ENCODE measurements around the gene TRIM38.
A peak's percentile ranks its signal among the peaks of the same experiment; 100 is the strongest.

Gene TRIM38

GRCh38 chr6:26028212-26028745 is 65.7 kb downstream of the TRIM38 start:
- CTCF ChIA-PET = interaction anchor here (0.6 to 25.5 kb wide), 4 partner anchors 15 to 859 kb away, joined by 3 to 264 read pairs (median 20); a partner anchor contains a TSS
- no peaks in the 10 kb centered on the region for H3K27me3 ChIP-seq (replicated peaks in 2 of 5; ENCODE audit: control insufficient read depth in 4 of 5, insufficient read depth in 5 of 5, low read length in 4 of 5)
- 96% methylated on average over 5 of the region's 6 CpGs for WGBS (ENCODE audit: insufficient coverage)
- H3K27ac ChIP-seq (ENCODE audit: insufficient read depth in 1 of 2, low read depth in 1 of 2, low read length in 2 of 2, poor library complexity in 1 of 2, severe bottlenecking in 2 of 2) = peak overlapping the region in 1 of 2 experiments; percentile 96
- H3K4me1 ChIP-seq (ENCODE audit: control extremely low read depth in 1 of 4, control insufficient read depth in 4 of 4, insufficient read depth in 4 of 4, low read length in 3 of 4) = peaks cover 26 to 73% (median 45%) of the 10 kb centered on the region in 4 experiments
- DNase-seq = no peak
- H3K36me3 ChIP-seq (ENCODE audit: control insufficient read depth in 4 of 4, insufficient read depth in 4 of 4, low read length in 3 of 4) = no peaks in the 10 kb centered on the region
- peak overlapping the region in 2 of 7 experiments; percentile 70 to 86 for H3K4me3 ChIP-seq (ENCODE audit: control insufficient read depth in 1 of 7, extremely low read depth in 1 of 7, insufficient read depth in 4 of 7, low read depth in 2 of 7, low read length in 6 of 7)
- no peaks in the 10 kb centered on the region for H3K9me3 ChIP-seq (ENCODE audit: control extremely low read depth in 1 of 5, control insufficient read depth in 4 of 5, insufficient read depth in 2 of 5, low read depth in 1 of 5, low read length in 4 of 5)
- POLR2A ChIA-PET = interaction anchor here (3.3 kb wide), 1 partner anchor 16 kb away, joined by 46 read pairs; a partner anchor contains a TSS

GRCh38 chr6:26028746-26029569 is 66.4 kb downstream of the TRIM38 start:
- ChIA-PET POLR2A (interaction anchor here (6.0 kb wide), 1 partner anchor 15 kb away, joined by 78 read pairs; a partner anchor contains a TSS), CTCF (interaction anchor here (1.5 to 25.5 kb wide), 4 partner anchors 14 to 154 kb away, joined by 3 to 264 read pairs (median 28); a partner anchor contains a TSS)
- peaks cover 26 to 78% (median 49%) of the 10 kb centered on the region in 4 experiments for H3K4me1 ChIP-seq (ENCODE audit: control extremely low read depth in 1 of 4, control insufficient read depth in 4 of 4, insufficient read depth in 4 of 4, low read length in 3 of 4)
- no peaks in the 10 kb centered on the region for H3K36me3 ChIP-seq (ENCODE audit: control insufficient read depth in 4 of 4, insufficient read depth in 4 of 4, low read length in 3 of 4)
- H3K9me3 ChIP-seq (ENCODE audit: control extremely low read depth in 1 of 5, control insufficient read depth in 4 of 5, insufficient read depth in 2 of 5, low read depth in 1 of 5, low read length in 4 of 5) = no peaks in the 10 kb centered on the region
- H3K27me3 ChIP-seq (replicated peaks in 2 of 5; ENCODE audit: control insufficient read depth in 4 of 5, insufficient read depth in 5 of 5, low read length in 4 of 5) = no peaks in the 10 kb centered on the region
- DNase-seq = no peak
- no peak overlapping the region for H3K4me3 ChIP-seq (ENCODE audit: control insufficient read depth in 1 of 7, extremely low read depth in 1 of 7, insufficient read depth in 4 of 7, low read depth in 2 of 7, low read length in 6 of 7)
- H3K27ac ChIP-seq (ENCODE audit: insufficient read depth in 1 of 2, low read depth in 1 of 2, low read length in 2 of 2, poor library complexity in 1 of 2, severe bottlenecking in 2 of 2) = peak overlapping the region in 1 of 2 experiments; percentile 96
- 96% methylated on average over 8 of the region's 10 CpGs for WGBS (ENCODE audit: insufficient coverage)

- no peaks in the 10 kb centered on the region for H3K27me3 ChIP-seq (replicated peaks in 2 of 5; ENCODE audit: control insufficient read depth in 4 of 5, insufficient read depth in 5 of 5, low read length in 4 of 5)
- no peaks in the 10 kb centered on the region for H3K36me3 ChIP-seq (ENCODE audit: control insufficient read depth in 4 of 4, insufficient read depth in 4 of 4, low read length in 3 of 4)
- POLR2A ChIA-PET = interaction anchor here (6.0 kb wide), 1 partner anchor 15 kb away, joined by 78 read pairs; a partner anchor contains a TSS
- peaks cover 30 to 83% (median 53%) of the 10 kb centered on the region in 4 experiments for H3K4me1 ChIP-seq (ENCODE audit: control extremely low read depth in 1 of 4, control insufficient read depth in 4 of 4, insufficient read depth in 4 of 4, low read length in 3 of 4)
- DNase-seq = no peak
- no peak overlapping the region for H3K4me3 ChIP-seq (ENCODE audit: control insufficient read depth in 1 of 7, extremely low read depth in 1 of 7, insufficient read depth in 4 of 7, low read depth in 2 of 7, low read length in 6 of 7)
- CTCF ChIA-PET = interaction anchor here (1.2 to 25.5 kb wide), 4 partner anchors 14 to 154 kb away, joined by 3 to 264 read pairs (median 28); a partner anchor contains a TSS
- peak overlapping the region in 1 of 2 experiments; percentile 96 for H3K27ac ChIP-seq (ENCODE audit: insufficient read depth in 1 of 2, low read depth in 1 of 2, low read length in 2 of 2, poor library complexity in 1 of 2, severe bottlenecking in 2 of 2)
- H3K9me3 ChIP-seq (ENCODE audit: control extremely low read depth in 1 of 5, control insufficient read depth in 4 of 5, insufficient read depth in 2 of 5, low read depth in 1 of 5, low read length in 4 of 5) = no peaks in the 10 kb centered on the region
Observed at GRCh38 chr6:26029570-26029856, 66.9 kb downstream of the TRIM38 start.

GRCh38 chr6:26029857-26030653 is 67.5 kb downstream of the TRIM38 start:
- Histone ChIP-seq H3K4me3 (ENCODE audit: control insufficient read depth in 1 of 7, extremely low read depth in 1 of 7, insufficient read depth in 4 of 7, low read depth in 2 of 7, low read length in 6 of 7) (peak overlapping the region in 2 of 7 experiments; percentile 49 to 87), H3K27ac (ENCODE audit: insufficient read depth in 1 of 2, low read depth in 1 of 2, low read length in 2 of 2, poor library complexity in 1 of 2, severe bottlenecking in 2 of 2) (peak overlapping the region in 1 of 2 experiments; percentile 96), H3K27me3 (replicated peaks in 2 of 5; ENCODE audit: control insufficient read depth in 4 of 5, insufficient read depth in 5 of 5, low read length in 4 of 5) (no peaks in the 10 kb centered on the region), H3K4me1 (ENCODE audit: control extremely low read depth in 1 of 4, control insufficient read depth in 4 of 4, insufficient read depth in 4 of 4, low read length in 3 of 4) (peaks cover 30 to 88% (median 54%) of the 10 kb centered on the region in 4 experiments), H3K36me3 (ENCODE audit: control insufficient read depth in 4 of 4, insufficient read depth in 4 of 4, low read length in 3 of 4) (no peaks in the 10 kb centered on the region), H3K9me3 (ENCODE audit: control extremely low read depth in 1 of 5, control insufficient read depth in 4 of 5, insufficient read depth in 2 of 5, low read depth in 1 of 5, low read length in 4 of 5) (no peaks in the 10 kb centered on the region)
- CTCF ChIA-PET = interaction anchor here (1.2 to 25.5 kb wide), 6 partner anchors 9 to 153 kb away, joined by 3 to 264 read pairs (median 34); a partner anchor contains a TSS
- no peak for DNase-seq
- 83% methylated on average over 2 of the region's 7 CpGs for WGBS (ENCODE audit: insufficient coverage)
- POLR2A ChIA-PET = interaction anchor here (0.8 to 6.0 kb wide), 2 partner anchors 10 to 14 kb away, joined by 5 to 78 read pairs; a partner anchor contains a TSS

GRCh38 chr6:26030716-26031115 is 68.1 kb downstream of the TRIM38 start:
- ChIA-PET POLR2A (interaction anchor here (0.8 to 6.0 kb wide), 5 partner anchors 10 to 166 kb away, joined by 3 to 78 read pairs (median 9); a partner anchor contains a TSS), CTCF (interaction anchor here (0.7 to 25.5 kb wide), 12 partner anchors 9 to 153 kb away, joined by 3 to 264 read pairs (median 7); a partner anchor contains a TSS)
- DNase-seq = no peak
- no peaks in the 10 kb centered on the region for H3K9me3 ChIP-seq (ENCODE audit: control extremely low read depth in 1 of 5, control insufficient read depth in 4 of 5, insufficient read depth in 2 of 5, low read depth in 1 of 5, low read length in 4 of 5)
- peak overlapping the region in 3 of 7 experiments; percentile 30 to 87 (median 49) for H3K4me3 ChIP-seq (ENCODE audit: control insufficient read depth in 1 of 7, extremely low read depth in 1 of 7, insufficient read depth in 4 of 7, low read depth in 2 of 7, low read length in 6 of 7)
- H3K36me3 ChIP-seq (ENCODE audit: control insufficient read depth in 4 of 4, insufficient read depth in 4 of 4, low read length in 3 of 4) = no peaks in the 10 kb centered on the region
- H3K27me3 ChIP-seq (replicated peaks in 2 of 5; ENCODE audit: control insufficient read depth in 4 of 5, insufficient read depth in 5 of 5, low read length in 4 of 5) = no peaks in the 10 kb centered on the region
- H3K27ac ChIP-seq (ENCODE audit: insufficient read depth in 1 of 2, low read depth in 1 of 2, low read length in 2 of 2, poor library complexity in 1 of 2, severe bottlenecking in 2 of 2) = peak overlapping the region in 1 of 2 experiments; percentile 96
- peaks cover 25 to 88% (median 49%) of the 10 kb centered on the region in 4 experiments for H3K4me1 ChIP-seq (ENCODE audit: control extremely low read depth in 1 of 4, control insufficient read depth in 4 of 4, insufficient read depth in 4 of 4, low read length in 3 of 4)
- WGBS (ENCODE audit: insufficient coverage) = no CpG with 5 or more reads among the region's 3 CpGs

- ChIA-PET POLR2A (interaction anchor here (1.0 to 6.0 kb wide), 6 partner anchors 10 to 242 kb away, joined by 3 to 78 read pairs (median 6); a partner anchor contains a TSS), CTCF (interaction anchor here (0.7 to 25.5 kb wide), 14 partner anchors 10 to 1116 kb away, joined by 3 to 264 read pairs (median 7); a partner anchor contains a TSS)
- Histone ChIP-seq H3K4me1 (ENCODE audit: control extremely low read depth in 1 of 4, control insufficient read depth in 4 of 4, insufficient read depth in 4 of 4, low read length in 3 of 4) (peaks cover 24 to 87% (median 45%) of the 10 kb centered on the region in 4 experiments), H3K36me3 (ENCODE audit: control insufficient read depth in 4 of 4, insufficient read depth in 4 of 4, low read length in 3 of 4) (no peaks in the 10 kb centered on the region), H3K27ac (ENCODE audit: insufficient read depth in 1 of 2, low read depth in 1 of 2, low read length in 2 of 2, poor library complexity in 1 of 2, severe bottlenecking in 2 of 2) (peak overlapping the region; percentile 17 to 83), H3K9me3 (ENCODE audit: control extremely low read depth in 1 of 5, control insufficient read depth in 4 of 5, insufficient read depth in 2 of 5, low read depth in 1 of 5, low read length in 4 of 5) (no peaks in the 10 kb centered on the region), H3K27me3 (replicated peaks in 2 of 5; ENCODE audit: control insufficient read depth in 4 of 5, insufficient read depth in 5 of 5, low read length in 4 of 5) (no peaks in the 10 kb centered on the region), H3K4me3 (ENCODE audit: control insufficient read depth in 1 of 7, extremely low read depth in 1 of 7, insufficient read depth in 4 of 7, low read depth in 2 of 7, low read length in 6 of 7) (peak overlapping the region in 6 of 7 experiments; percentile 67 to 87 (median 80))
- 52% methylated on average over 3 of the region's 5 CpGs for WGBS (ENCODE audit: insufficient coverage)
- no peak for DNase-seq
Observed at GRCh38 chr6:26031151-26031594, 68.6 kb downstream of the TRIM38 start.

Data from common myeloid progenitor, CD34-positive (primary cell).